Common myeloid progenitor, CD34-positive (primary cell): ENCODE data around the gene CCNL2.
A peak's percentile ranks its signal among the peaks of the same experiment; 100 is the strongest.
"Not testable (repeated sequence)": the region's sequence is repeated elsewhere in the genome, so short reads cannot be mapped to it uniquely, and the experiment has no call there.

ENCODE experiments used
- CTCF ChIA-PET: fragments of 350-600 bp; sonication (Branson Sonifier 250); formaldehyde crosslinking; loops from one replicate; lab custom pipeline; 2021; ENCODE audit warnings: antibody characterized with exemption; lab: Charles Lee
- POLR2A ChIA-PET: fragments of 350-600 bp; sonication (Branson Sonifier 250); formaldehyde crosslinking; loops from one replicate; lab custom pipeline; 2021; ENCODE audit warnings: antibody characterized with exemption; lab: Charles Lee
- DNase-seq, 3 donors: peaks; one replicate each; pipeline versions ENCODE4 v3.0.0 to v3.0.0-alpha.2; 2013
- H3K27ac ChIP-seq, 2 experiments: 1 replicate in 1 of 2; 2 replicates in 1 of 2; pipeline ENCODE4 v1.7.0; 2013; ENCODE audit warnings: inconsistent platforms in 2 of 2, low read length in 2 of 2, mild to moderate bottlenecking in 2 of 2, low read depth in 1 of 2, moderate library complexity in 1 of 2; ENCODE audit not compliant: severe bottlenecking in 2 of 2, insufficient read depth in 1 of 2, poor library complexity in 1 of 2
- H3K27me3 ChIP-seq, 5 experiments: replicated peaks in 2 of 5; 1 replicate in 3 of 5; 2 replicates in 2 of 5; pipeline versions ENCODE4 v1.6.1 to v1.7.0; 2013; ENCODE audit warnings: low read length in 4 of 5, mild to moderate bottlenecking in 2 of 5, moderate library complexity in 2 of 5, inconsistent platforms in 1 of 5; ENCODE audit not compliant: insufficient read depth in 5 of 5, control insufficient read depth in 4 of 5
- H3K36me3 ChIP-seq, 4 experiments: 1 replicate in 2 of 4; 2 replicates in 2 of 4; pipeline versions ENCODE4 v1.6.1 to v1.7.0; 2013; ENCODE audit warnings: low read length in 3 of 4, control low read depth in 1 of 4, mild to moderate bottlenecking in 1 of 4; ENCODE audit not compliant: control insufficient read depth in 4 of 4, insufficient read depth in 4 of 4
- H3K4me1 ChIP-seq, 4 experiments: 1 replicate in 3 of 4; 2 replicates in 1 of 4; pipeline versions ENCODE4 v1.6.1 to v1.7.1; 2013; ENCODE audit warnings: low read length in 3 of 4, mild to moderate bottlenecking in 3 of 4, control low read depth in 1 of 4, inconsistent platforms in 1 of 4, moderate library complexity in 1 of 4; ENCODE audit not compliant: control insufficient read depth in 4 of 4, insufficient read depth in 4 of 4; ENCODE audit errors: control extremely low read depth in 1 of 4
- H3K4me3 ChIP-seq, 7 experiments: 1 replicate in 4 of 7; 2 replicates in 3 of 7; pipeline versions ENCODE4 v1.5.1 to v1.7.0; 2013; ENCODE audit warnings: mild to moderate bottlenecking in 7 of 7, low read length in 6 of 7, moderate library complexity in 6 of 7, inconsistent platforms in 2 of 7, low read depth in 2 of 7, control low read depth in 1 of 7; ENCODE audit not compliant: insufficient read depth in 4 of 7, control insufficient read depth in 1 of 7; ENCODE audit errors: extremely low read depth in 1 of 7
- H3K9me3 ChIP-seq, 5 experiments: 1 replicate in 4 of 5; 2 replicates in 1 of 5; pipeline versions ENCODE4 v1.6.1 to v1.7.1; 2013; ENCODE audit warnings: low read length in 4 of 5, mild to moderate bottlenecking in 2 of 5, inconsistent platforms in 1 of 5, low read depth in 1 of 5, moderate library complexity in 1 of 5; ENCODE audit not compliant: control insufficient read depth in 4 of 5, insufficient read depth in 2 of 5; ENCODE audit errors: control extremely low read depth in 1 of 5
- WGBS: methylation state at CpG from one replicate; pipeline ENCODE4 v1.1.5; 2013; ENCODE audit not compliant: insufficient coverage; 5-methylcytosine and 5-hydroxymethylcytosine counted together

CCNL2 gene

DNA sequence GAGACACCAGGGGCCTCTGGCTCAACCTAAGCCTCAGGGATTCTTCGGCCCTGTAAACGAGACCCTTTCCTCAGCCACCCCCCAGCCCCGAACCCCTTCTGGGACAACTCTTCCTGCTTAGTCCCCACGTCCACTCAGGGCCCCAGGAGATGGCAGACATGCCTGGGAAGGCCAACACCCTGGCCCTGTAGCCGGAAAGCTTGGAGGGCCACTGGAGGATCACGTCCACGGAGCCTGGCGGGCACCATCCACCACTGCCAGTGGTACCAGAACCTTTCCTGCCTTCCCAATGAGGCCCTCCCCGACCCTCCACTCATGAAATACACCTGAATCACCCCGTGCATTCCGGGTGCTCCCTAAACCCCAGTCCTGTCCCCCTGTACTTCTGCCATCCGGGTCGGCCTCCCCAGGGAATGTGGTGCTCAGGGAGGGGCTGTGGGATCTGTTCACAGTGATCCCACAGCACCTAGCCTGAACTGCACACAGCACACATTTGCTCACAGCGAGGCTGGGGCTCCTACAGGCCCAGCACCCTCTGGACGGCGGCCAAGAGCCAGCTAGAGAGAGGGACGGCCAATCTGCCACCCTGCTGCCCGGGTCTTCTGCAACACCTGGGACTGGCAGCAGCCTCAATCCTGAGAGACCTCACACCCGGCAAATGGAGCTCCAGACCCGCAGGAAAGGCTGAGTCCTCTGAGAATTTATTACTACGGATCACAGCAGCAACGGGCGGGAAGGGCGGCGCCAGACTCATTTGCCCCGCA lies 25.9 kb downstream of the CCNL2 start:
- DNase-seq = no peak
- Histone ChIP-seq H3K27me3 (peaks cover 0 to 13% (median 0%) of the 10 kb centered on the region in 5 experiments), H3K4me1 (peaks cover 0 to 47% (median 40%) of the 10 kb centered on the region in 4 experiments), H3K27ac (no peak overlapping the region), H3K9me3 (no peaks in the 10 kb centered on the region), H3K4me3 (peak overlapping the region in 2 of 7 experiments; percentile 90 to 94), H3K36me3 (peaks cover 0 to 19% (median 5%) of the 10 kb centered on the region in 4 experiments)
- POLR2A ChIA-PET = no interaction called here
- 94% methylated on average over 22 of the region's 26 CpGs for WGBS
- CTCF ChIA-PET = interaction anchor here (0.8 to 3.7 kb wide), 11 partner anchors 13 to 104 kb away, joined by 3 to 27 read pairs (median 5); partner anchors contain the start of gene CCNL2

DNA sequence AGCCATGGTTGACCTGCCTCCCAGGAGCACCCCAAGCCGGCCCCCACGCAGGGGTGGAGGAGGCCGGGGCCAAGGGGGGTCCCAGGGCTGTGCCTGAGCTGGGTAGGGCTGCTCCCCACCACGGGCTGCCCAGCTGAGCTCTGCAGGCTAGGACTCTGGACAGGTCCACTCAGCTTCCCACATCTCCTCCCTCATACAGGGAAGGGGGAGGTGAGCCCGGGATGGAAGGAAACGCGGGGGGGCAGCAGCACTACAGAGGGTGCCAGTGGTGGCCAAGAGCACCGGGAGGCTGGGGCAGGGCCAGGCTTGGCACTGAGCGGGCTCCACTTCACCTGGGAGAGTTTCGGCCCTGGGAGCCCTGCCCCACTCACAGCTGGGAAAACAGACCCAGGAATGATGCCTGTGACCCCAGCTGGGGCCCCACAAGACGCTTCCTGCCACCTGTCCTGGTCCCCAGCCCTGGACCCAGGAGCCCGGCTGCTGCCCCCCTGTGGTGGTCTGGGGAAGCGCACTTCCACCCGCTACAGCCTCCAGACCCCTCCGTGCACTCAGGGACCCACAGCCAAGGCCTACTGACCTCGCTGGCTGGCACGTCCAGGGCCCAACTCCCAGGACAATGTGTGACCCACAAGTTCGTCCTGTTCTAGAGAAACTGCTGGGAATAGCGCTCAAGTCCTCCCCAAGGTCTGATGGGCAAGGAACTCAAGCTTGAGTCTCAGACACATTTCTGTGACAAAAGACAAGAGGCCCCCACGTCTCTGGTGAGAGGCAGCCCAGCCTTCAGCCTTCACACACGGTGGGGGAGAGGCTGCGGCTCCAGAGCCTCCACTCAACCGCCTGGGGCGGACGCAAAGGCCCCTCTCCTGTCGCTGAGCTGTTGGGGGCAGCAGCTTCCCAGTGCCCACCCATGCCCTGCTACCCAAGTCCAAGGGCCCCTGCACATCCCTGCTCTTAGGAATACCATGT lies 27.1 kb downstream of the CCNL2 start:
- peak overlapping the region in 3 of 7 experiments; percentile 11 to 32 (median 19) for H3K4me3 ChIP-seq
- POLR2A ChIA-PET = no interaction called here
- no peak overlapping the region for H3K27ac ChIP-seq
- H3K4me1 ChIP-seq = peaks cover 0 to 47% (median 40%) of the 10 kb centered on the region in 4 experiments
- H3K27me3 ChIP-seq = peaks cover 0 to 19% (median 0%) of the 10 kb centered on the region in 5 experiments
- peaks cover 0 to 19% (median 5%) of the 10 kb centered on the region in 4 experiments for H3K36me3 ChIP-seq
- CTCF ChIA-PET = interaction anchor here (0.6 to 3.7 kb wide), 17 partner anchors 10 to 105 kb away, joined by 3 to 27 read pairs (median 4); partner anchors contain the start of genes CCNL2 and MXRA8
- DNase-seq = peak; percentile 43 to 61 (median 54)
- WGBS = 38% methylated on average over 19 of the region's 26 CpGs
- H3K9me3 ChIP-seq = peaks cover 0 to 5% (median 2%) of the 10 kb centered on the region in 5 experiments

DNA sequence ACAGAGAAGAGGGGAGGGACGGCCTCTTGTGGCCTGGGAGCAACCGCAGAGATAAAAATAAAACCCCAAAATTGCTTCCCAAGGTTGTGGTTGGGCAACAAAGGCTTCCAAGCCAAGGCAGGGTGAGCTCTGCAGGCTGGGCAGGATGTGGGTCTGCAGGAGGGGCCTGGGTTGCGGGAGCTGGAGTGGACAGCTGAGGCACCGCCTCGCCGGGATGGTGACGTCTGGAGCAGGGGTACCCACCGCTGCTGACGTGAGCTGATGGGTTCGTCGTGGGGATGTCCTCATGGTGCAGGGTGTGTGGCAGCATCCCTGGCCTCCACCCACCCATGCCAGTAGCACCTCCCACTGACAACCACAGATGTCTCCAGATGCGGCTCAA lies 27.8 kb downstream of the CCNL2 start:
- DNase-seq = peak; percentile 78 to 87 (median 85)
- Histone ChIP-seq H3K36me3 (peaks cover 0 to 16% (median 5%) of the 10 kb centered on the region in 4 experiments), H3K27ac (no peak overlapping the region), H3K27me3 (peaks cover 0 to 22% (median 0%) of the 10 kb centered on the region in 5 experiments), H3K4me1 (peaks cover 0 to 45% (median 39%) of the 10 kb centered on the region in 4 experiments), H3K9me3 (peaks cover 0 to 11% (median 2%) of the 10 kb centered on the region in 5 experiments), H3K4me3 (peak overlapping the region in 1 of 7 experiments; percentile 11)
- POLR2A ChIA-PET = interaction anchor here (1.0 kb wide), 1 partner anchor 17 kb away, joined by 3 read pairs; no protein-coding TSS in a partner anchor
- CTCF ChIA-PET = interaction anchor here (0.6 to 3.7 kb wide), 13 partner anchors 10 to 62 kb away, joined by 3 to 27 read pairs (median 4); partner anchors contain the start of genes CCNL2 and MXRA8
- 6% methylated on average over 11 of the region's 12 CpGs for WGBS

DNA sequence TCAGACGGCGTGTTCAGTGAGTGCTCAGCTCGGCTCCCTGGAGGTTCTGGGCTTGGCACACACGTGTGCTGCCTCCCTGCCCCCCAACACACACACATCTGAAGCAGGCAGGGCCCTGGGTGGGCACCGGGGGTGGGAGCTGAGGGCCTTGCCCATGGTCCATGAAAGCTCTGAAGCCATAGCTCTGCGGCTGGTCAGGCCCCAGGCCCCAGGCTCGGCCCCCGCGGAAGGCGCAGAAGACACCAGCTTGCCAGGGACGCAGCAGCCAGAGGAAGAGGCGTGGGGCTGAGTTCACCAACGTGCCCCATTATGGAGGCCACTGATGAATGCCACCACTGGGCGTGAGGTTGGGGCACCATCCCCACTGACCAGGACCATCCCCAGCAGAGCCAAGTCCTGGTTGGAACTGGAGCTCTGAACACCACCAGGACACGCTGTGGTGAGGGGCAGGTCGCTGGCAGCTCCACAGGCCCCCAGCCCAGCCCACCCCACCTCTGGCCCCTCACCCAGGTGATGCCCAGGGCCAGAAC lies 28.3 kb downstream of the CCNL2 start:
- H3K4me1 ChIP-seq = peaks cover 0 to 39% (median 34%) of the 10 kb centered on the region in 4 experiments
- peaks cover 0 to 23% (median 0%) of the 10 kb centered on the region in 5 experiments for H3K27me3 ChIP-seq
- WGBS = 86% methylated on average over 9 of the region's 16 CpGs
- H3K27ac ChIP-seq = no peak overlapping the region
- CTCF ChIA-PET = interaction anchor here (0.9 to 3.7 kb wide), 9 partner anchors 11 to 58 kb away, joined by 3 to 27 read pairs (median 6); partner anchors contain the start of genes CCNL2 and MXRA8
- H3K36me3 ChIP-seq = peaks cover 0 to 16% (median 5%) of the 10 kb centered on the region in 4 experiments
- DNase-seq = no peak
- POLR2A ChIA-PET = interaction anchor here (1.0 kb wide), 1 partner anchor 17 kb away, joined by 3 read pairs; no protein-coding TSS in a partner anchor
- H3K9me3 ChIP-seq = peaks cover 0 to 15% (median 2%) of the 10 kb centered on the region in 5 experiments
- H3K4me3 ChIP-seq = no peak overlapping the region

DNA sequence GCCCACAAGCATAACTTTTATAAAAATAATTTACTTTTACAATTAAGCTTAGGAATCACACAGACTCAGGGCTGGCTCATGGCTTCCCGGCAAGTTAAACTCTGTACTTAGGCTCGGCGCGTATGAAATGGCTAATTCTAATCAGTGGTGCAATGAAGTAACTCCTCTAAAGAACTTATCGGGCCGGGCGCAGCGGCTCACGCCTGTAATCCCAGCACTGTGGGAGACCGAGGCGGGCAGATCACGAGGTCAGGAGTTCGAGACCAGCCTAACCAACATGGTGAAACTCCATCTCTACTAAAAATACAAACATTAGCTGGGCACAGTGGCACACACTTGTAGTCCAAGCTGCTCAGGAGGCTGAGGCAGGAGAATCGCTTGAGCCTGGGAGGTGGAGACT lies 29.0 kb downstream of the CCNL2 start:
- peaks cover 0 to 26% (median 0%) of the 10 kb centered on the region in 5 experiments for H3K27me3 ChIP-seq
- CTCF ChIA-PET = interaction anchor here (1.8 to 3.7 kb wide), 2 partner anchors 11 to 17 kb away, joined by 6 to 27 read pairs; no protein-coding TSS in a partner anchor
- peaks cover 0 to 15% (median 2%) of the 10 kb centered on the region in 5 experiments for H3K9me3 ChIP-seq
- H3K27ac ChIP-seq, POLR2A ChIA-PET, DNase-seq, H3K4me3 ChIP-seq: not testable (repeated sequence)
- peaks cover 0 to 37% (median 33%) of the 10 kb centered on the region in 4 experiments for H3K4me1 ChIP-seq
- peaks cover 0 to 16% (median 5%) of the 10 kb centered on the region in 4 experiments for H3K36me3 ChIP-seq
- WGBS = 98% methylated on average over 10 of the region's 14 CpGs

DNA sequence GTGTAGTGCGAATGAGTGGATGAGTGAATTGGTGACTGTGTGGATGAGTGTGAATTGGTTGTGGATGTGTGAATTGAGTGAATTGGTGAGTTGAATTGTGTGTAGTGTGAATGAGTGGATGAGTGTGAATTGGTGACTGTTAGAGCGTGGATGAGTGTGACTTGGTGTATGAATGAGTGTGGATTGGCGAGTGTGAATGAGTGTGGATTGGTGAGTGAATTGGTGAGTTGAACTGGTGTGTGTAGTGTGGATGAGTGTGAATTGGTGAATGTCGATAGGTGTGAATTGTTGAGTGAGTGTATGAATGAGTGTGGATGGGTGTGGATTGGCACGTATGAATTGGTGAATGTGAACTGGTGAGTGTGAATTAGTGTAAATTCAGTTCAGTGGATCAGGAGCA lies 31.8 kb downstream of the CCNL2 start:
- POLR2A ChIA-PET = no interaction called here
- no peak overlapping the region for H3K4me3 ChIP-seq

More for the DNA sequence above, 31.8 kb downstream of the CCNL2 start:
- CTCF ChIA-PET = no interaction called here
- Histone ChIP-seq H3K4me1 (peaks cover 0 to 19% (median 18%) of the 10 kb centered on the region in 4 experiments), H3K36me3 (peaks cover 0 to 5% (median 0%) of the 10 kb centered on the region in 4 experiments), H3K9me3 (peaks cover 0 to 15% (median 2%) of the 10 kb centered on the region in 5 experiments), H3K27ac (no peak overlapping the region), H3K27me3 (peaks cover 0 to 32% (median 0%) of the 10 kb centered on the region in 5 experiments)
- DNase-seq = peak in 2 of 3 donors; percentile 37 to 73
- 98% methylated on average over 4 of the region's 5 CpGs for WGBS
